AG08395 (cell line): Measurements from ENCODE around the gene ELMOD3.
"Not testable (repeated sequence)": the region's sequence is repeated elsewhere in the genome, so short reads cannot be mapped to it uniquely, and the experiment has no call there.

Source experiments
- DNase-seq: peaks from one replicate; pipeline ENCODE4 v3.0.0; 2012; ENCODE audit warnings: mixed read lengths, low spot score

Gene ELMOD3

DNA sequence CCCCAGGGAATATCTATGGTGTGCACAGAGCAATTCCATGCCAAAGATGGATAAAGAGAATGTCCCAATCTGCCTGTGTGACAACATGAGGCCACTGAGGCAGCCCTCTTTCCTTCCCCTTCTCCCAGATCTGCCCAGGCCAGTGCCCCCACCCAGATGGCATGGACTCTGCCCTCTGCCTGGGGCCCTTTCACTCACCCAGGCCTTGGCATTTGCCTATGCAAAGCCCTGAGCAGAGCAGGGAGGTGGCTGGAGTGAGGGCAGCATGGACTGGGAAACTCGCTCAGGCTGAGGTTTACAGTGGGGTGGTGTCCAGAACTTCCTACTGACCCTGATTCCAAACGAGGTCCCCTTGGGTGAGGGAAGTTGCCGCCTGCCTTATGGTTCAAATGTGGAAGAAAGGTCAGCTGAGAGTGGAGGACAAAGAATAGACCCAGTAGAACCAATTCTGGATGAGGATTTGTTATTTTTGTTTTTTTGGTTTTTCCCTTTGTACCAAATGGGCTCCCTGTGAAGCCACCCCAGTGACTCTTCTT lies 72.8 kb downstream of the ELMOD3 start:
- DNase-seq, result no peak

DNA sequence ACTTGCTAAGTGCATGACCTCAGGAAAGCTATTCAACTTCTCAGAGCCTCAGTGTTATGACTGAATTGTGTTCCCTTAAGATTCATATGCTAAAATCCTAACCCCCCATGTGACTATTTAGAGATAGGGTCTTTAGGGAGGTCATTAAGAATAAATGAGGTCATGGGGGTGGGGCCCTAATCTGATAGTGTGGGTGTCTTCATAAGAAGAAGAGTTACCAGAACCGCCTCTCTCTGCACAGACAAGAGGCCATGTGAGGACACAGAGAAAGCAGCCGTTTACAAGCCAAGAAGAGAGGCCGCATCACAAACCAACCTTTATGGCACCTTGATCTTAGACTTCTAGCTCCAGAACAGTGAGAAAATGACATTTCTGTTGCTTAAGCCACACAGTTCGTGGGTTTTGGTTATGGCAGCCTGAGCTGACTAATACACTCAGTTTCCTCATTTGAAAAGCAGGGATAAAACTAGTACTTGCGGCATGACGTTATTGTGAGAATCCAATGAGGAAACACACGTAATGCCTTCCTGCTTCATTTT lies 73.8 kb downstream of the ELMOD3 start:
- no peak for DNase-seq

DNA sequence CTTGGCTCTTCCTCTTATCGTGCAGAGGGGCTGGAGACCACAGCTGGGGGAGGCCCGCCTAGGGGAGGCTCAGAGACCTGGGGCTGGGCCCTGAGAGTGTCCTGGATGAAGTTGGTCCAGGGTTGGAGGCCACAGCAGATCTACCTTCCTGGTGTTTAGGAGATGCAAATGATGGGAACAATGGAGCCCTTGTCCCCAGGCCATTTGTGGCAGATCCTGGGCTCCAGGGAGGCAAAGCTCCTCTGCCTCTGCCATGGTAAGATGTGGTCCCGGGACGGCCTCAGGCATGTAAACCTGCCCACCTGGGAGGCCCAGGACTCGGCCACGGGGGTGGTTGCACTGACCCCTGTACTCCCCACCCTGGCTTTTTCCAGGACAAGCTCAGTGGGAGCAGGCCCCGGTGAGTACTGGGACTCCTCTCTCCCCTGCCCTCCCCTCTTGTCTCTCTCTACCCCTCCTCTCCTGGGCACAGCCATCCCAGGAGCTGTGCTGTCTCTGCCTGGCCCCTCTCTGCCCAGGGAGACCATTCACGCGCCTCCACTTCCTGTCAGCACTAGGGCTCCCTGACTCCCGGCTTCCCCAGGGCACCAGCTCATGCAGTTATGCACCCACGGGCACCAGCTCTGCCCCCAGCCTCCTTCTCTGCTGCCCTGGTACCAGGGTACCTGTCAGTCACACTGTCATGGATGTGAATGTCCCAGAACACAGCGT lies 74.8 kb downstream of the ELMOD3 start:
- no peak for DNase-seq

DNA sequence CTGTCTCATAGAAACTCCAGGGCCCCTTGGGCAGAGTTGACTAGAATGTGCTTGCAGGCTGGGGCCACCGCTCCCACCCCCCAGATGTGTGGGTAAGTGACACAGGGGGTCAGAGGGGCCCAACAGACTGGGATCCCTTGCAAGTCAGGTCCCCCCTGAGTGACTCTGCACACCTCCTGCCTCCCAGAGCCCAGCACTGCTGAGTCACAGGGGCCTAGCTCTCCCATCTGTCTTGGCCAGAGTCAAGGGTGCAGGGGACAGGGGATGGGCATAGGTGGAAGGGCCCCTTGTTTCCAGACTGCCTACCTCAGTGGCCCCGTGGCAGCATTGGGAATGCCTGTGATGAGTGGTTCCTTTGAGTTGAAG lies 75.3 kb downstream of the ELMOD3 start:
- no peak for DNase-seq

DNA sequence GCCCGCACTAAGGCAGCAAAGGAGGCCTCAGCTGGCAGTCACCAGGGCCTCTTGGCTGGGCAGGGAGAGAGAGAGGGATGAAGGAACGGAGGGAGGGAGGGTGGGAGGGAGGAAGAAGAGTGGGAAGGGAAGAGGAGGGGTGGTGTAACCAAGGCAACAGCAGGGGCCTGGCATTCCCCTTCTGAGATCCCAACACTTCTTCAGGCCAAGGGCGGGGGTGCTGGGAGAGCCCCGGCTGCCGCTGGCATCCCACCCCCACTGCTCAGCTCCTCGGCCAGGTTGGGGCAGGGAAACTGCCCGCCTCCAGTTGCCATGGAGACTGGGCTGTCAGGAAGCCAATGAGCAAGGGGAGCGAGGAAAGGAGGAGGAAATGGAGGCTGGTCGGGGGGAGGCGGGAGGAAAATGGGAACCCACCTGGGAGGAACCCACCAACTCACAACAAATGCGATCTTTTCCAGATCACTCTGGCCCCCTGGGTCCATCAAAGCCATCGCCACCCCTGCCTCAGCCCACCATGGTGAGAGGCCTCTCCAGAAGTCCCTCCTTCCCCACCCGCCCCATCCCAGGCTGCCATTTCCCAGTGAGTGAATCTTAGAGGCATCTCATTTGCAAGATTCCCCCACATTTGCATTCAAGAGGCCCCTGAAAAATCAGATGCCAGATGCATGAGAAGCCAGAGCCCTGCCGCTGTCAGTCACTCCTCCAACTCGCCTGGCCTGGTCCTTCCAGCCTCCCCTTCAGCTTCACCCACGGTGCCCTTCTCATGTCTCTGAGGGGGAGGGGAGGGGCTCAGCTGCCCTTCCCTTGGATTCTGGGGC lies 76.4 kb downstream of the ELMOD3 start:
- no peak for DNase-seq

DNA sequence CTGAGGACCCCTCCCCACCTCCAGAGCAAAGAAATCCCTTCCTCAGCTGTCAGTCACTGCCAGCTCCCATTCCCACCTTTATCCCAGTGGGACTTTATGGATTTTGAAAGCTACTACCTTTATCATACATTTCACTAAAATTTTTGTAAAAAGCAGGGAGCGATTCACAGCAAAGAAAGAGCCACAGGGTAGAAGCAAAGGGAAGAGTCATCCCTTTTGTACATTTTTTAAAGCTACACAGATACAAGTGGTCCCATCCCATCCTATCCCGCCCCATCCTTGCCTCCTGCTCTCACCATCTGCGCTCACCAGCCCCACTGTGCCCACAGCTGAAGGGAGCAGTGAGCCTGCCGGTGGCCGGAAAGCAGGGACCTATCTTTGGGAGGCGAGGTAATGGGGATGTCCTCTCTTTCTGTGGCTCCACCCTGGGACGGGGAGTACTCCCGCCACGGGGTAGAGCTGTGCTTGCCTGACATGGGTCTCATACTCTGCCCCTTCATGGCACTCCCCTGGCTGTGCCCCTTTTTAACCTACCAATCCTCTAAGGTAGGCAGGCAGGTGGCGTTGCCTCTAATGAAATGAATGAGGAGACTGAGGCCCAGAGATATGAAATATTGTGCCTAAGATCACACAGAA lies 77.1 kb downstream of the ELMOD3 start:
- no peak for DNase-seq

DNA sequence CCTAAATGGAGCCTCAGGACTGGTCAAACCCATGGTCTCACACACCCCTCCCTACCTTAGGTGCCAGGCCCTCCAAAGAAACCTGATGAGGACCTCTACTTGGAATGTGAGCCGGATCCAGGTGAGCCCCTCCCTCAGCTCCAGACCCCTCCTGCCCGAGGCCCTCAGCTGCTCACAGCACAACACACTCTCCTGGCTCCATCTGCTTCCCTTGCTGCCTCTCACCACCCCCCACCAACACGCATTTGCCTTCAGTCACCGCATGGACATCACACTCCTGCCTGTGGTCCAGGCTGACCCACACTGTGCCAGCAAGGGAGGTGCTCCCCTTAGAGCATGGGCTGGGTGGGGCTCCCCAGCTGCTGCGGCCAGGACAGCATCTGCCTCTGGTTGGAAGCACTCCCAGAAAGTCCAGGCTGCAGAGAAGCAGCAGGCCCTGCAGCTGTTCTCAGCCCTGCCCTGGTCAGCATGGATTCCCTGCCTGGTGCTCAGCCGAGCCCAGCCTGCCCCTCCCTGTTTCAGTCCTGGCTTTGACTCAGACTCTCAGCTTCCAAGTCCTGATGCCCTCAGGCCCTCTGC lies 79.0 kb downstream of the ELMOD3 start:
- peak; percentile 96 for DNase-seq

DNA sequence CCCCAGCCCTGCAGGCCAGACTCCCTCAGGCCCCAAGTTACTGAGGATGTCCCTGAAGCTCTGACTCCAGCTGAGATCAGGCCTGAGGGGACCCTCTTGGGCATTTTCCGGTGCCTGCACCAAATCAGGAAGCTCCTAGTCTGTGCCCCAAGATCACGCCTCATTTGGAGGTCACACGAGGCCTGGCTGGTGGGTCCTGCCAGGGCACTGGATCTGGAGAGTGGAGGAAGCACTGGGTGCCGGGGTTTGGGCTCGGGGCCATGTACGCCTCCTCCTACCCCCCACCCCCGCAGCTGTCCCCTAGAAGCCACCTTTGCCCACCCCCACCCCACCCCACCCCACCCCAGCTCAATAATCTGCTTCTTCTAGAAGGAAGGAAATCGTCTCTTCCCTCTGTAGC lies 80.1 kb downstream of the ELMOD3 start:
- no peak for DNase-seq

DNA sequence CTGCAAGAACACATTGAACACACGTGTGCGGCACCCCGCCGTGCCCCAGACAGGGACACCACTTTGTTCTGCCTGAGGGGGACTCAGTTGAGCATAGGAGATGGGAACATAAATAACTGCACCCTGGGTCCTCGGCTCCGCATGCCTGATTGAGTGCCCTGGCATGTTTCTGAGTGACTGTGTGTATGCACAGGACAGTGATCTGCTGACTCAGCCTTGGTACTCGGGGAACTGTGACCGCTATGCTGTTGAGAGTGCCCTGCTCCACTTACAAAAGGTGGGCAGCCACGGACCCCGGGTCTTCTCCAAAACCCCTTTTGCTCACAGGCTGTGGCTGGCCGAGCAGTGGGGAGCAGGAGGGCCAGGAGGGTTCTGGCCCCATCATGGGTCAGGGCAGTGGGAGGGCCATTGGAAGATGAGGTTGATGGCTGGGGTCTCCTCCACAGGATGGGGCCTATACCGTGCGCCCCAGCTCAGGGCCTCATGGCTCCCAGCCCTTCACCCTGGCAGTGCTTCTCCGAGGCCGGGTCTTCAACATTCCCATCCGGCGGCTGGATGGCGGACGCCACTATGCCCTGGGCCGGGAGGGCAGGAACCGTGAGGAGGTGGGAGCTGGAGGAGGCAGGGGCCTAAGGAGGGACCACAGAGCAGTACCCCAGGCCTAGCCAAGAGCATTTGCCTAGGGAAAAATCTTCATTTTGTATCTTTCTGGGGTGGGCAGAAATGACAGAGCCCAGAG lies 80.8 kb downstream of the ELMOD3 start:
- DNase-seq, result no peak

DNA sequence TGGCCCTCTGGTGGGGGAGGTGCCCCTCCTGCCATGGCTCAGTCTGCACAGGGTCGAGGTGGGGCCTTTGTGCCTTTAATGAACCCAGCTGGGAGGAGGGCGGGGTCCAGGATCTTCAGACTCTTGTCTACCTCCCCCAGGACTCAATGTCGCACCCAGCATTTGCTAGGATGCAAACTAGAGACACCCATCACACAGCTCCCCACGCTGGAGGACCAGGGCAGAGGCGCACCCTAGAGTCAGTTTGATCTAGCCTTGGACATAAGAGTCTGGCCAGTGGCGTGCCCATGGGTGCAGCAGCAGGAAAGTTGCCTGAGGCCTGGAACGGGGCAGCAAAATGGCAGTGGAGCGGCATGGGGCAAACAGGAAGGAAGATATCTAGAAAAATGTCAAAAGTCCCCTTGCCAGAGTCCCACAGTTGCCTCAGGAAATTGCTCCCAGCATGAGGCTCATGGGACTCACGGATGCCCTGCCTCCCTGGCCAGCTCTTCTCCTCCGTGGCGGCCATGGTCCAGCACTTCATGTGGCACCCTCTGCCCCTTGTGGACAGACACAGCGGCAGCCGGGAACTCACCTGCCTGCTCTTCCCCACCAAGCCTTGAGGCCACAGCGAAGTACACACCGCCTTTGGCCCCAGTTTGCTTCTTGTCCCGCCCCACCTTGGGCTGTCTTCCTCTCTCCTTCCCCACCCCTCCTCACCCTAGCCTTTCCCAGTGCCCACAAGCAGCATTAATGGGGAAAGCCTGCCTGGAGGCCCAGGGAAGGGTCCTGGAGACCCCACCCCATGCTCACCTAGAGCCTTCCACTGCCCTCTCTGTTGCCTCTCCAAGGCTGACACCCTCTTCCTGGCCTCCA lies 81.6 kb downstream of the ELMOD3 start:
- no peak for DNase-seq

DNA sequence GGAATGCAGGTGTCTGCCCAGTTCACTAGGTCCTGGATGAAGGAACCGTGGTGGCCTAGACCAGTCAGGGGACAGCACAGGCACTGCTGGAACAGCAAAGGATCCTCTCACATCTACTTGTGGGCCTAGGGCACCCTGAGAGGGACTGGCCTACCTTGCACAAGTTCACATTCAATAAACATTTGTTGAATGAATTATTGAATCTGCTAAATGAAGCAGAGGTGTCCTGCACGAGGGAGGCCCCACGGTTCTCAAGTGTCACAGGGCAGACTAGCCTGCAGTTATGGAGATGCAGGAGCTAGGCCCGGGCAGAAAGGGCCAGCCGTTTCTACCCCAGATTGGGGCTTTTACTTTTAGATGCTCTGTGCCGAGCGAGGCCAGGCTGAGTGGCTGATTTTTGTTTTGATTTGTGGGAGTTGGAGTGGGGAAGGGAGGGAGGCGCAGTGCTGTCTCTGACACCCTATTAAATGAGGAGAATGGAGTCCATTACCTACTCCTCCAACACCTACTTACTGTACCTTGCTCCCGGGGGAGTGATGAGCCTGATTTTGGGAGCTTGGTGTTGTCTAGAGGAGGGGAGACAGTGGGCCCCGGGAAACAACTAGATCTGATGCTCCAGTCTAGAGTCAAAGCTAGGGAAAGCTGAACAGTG lies 82.4 kb downstream of the ELMOD3 start:
- no peak for DNase-seq

DNA sequence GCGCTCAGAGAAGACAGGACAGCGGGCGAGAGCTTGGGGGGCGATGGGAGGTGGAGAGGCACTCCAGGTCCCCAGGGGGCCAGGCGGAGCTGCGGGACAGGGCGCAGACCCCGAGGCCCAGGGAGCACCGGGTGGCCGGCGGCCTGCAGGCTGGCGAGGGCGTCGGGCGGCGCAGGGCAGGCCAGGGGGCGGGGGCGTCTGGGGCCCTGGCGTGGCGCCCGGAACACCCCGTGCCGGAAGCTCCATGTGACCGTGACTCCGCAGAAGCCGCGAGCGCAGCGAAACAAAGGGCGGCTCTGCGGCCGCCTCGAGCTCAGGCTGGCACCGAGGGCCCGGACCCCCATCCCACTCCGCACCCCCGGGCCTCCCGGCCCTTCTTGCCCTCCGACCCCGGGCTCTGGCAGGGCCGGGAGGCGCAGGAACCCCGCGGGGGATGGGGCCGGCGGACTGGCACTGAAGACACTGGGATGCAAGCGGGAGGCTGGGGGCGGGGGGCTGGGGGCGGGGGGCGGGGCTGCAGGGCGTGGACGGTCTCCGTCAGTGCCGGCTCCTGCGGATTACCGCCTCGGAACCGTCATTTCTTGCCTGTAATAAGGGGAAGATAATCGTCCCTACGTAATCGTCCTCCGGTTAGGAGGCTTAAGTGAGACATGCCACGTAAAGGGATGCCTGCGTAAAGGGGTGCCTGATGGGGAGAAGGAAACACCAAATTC lies 83.1 kb downstream of the ELMOD3 start:
- peak; percentile 77 for DNase-seq

DNA sequence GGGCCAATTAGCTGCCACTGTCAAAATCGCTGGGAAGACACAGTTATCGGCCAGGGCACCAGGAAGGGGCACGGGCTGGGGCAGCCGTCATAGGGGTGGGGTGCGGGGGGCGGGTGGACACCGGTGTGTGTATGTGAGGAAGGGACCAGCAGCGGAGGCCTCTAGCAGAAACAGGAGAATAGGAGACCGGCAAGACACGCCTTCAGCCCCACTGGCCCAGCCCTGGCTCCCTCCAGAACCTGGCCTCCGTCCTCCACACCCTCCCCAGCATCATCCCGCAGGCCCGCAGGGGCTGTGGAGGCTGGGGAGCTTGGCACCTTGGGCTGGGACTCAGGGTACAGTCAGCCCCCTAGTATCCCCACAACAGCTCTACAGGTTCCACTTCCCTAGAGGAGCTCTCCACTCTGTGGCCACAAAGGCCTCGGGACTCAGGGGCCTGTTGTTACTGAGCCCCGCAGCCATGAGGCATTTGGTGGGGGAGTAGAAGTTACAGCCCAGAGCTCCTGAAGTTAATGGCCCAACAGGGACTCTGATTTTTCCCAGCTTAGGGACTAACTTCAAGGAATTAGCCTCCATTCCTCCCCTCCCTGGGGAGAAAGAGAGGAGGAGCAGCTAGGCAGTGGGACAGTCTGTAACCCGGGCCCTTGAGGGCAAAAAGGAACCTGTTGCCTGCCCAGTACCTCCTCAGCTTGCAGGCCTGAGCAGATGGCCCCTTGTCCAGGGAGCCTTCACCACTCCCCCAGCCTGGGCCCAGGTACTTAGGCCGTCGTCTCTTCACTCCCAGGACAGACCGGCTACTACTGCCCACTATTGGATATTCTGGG lies 83.8 kb downstream of the ELMOD3 start:
- DNase-seq, result no peak

DNA sequence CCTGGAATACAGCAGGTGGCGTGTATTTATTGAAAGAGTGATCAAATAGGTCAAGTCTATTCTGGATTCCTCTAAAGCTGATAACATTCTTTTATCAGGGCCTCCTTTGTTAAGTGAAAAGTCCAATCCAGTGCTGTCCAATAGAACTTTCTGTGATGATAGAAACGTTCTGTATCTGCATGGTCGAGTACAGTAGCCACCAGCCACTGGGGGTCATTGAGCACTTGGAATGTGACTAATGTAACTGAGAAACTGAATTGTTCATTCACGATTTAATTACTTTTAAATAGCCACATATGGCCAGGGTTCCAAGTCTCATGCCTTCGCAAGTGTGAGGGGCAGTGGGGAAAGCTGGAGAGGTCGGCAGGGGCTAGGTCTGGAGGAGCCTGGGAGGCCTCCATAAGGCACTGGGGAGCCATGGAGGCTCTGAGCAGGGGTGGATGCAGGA lies 84.5 kb downstream of the ELMOD3 start:
- DNase-seq, result no peak

DNA sequence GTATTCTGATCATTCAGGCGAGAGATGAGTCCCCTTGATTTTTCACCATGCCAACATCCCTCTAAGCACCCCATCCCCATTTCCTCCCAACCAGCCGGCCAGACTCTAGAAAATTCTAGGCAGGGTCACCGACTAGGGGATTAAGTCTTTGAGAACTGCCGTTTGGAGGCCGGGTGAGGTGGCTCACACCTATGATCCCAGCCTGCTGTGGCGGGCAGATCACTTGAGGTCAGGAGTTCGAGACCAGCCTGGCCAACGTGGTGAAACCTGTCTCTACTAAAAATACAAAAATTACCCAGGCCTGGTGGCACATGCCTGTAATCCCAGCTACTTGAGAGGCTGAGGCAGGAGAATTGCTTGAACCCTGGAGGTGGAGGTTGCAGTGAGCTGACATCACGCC lies 85.0 kb downstream of the ELMOD3 start:
- not testable (repeated sequence) for DNase-seq

DNA sequence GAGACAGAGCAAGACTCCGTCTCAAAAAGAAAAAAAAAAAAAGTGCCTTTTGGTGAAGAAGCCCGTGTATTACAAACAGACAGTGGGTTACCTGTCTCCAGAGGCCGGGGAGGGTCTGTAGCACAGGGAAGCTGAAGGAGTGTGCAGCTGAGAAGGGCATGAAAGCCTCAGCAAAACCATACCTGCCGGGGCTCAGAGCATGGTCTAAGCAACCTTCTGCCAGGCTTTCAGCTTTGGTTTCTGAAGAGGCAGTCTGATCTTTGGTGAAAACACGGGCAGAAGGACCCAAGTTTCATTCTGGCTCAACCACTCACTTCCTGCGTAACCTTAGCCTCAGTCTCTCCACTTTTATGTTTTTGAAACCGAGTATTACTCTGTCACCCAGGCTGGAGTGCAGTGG lies 85.4 kb downstream of the ELMOD3 start:
- DNase-seq, result no peak

DNA sequence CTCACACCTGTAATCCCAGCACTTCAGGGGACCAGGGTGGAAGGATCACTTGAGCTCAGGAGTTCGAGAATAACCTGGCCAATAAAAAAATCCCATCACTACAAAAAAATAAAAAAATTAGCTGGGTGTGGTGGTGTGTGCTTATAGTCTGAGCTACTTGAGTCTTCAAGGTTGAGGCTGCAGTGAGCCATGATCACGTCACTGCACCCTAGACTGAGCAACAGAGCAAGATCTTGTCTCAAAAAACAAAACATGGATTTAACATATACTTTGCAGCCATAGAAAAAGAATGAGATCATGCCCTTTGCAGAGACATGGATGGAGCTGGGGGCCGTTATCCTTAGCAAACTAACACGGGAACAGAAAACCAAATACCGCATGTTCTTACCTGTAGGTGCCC lies 86.2 kb downstream of the ELMOD3 start:
- no peak for DNase-seq
